Measurements from ENCODE around the gene RAB7A.

The RAB7A gene

DNA sequence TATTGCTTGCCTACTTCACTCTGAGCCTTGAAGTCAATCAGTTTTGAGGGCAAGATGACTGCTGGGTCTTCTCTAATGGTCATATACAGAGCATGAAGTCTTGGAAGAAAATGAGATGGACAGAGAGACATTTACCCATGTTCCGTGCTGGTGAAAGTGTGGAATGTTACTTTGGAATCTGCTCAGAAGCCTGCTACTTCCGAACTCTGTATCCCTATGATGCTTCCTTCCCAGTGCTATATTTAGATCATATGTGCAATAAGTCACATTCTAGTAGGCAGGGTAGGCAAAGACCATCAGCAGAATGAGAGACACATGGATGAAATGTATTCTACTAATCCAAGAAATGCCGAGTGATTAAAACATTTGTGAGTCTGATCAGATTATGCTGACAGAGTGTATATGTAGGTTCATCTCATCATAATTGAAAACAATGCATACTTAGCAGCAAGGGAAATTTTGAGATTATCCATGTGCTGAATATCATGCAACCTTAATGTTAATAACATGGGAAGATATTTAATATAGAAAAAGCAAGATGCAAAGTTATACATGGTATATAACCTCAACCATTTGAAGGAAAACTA lies 60.5 kb downstream of the RAB7A start:
- Histone ChIP-seq H3K79me2 (peaks cover 54% of the 10 kb centered on the region), H3K27ac (no peak overlapping the region), H3K36me3 (ENCODE audit: control insufficient read depth, insufficient read depth, low read length) (no peaks in the 10 kb centered on the region), H3K4me1 (peaks cover 33% of the 10 kb centered on the region), H3K9ac (no peak overlapping the region), H2AFZ (no peak overlapping the region), H3K4me3 (ENCODE audit: low read depth, low read length) (no peak overlapping the region), H3K9me3 (ENCODE audit: control insufficient read depth, low read length) (no peaks in the 10 kb centered on the region), H3K4me2 (ENCODE audit: low read length) (peak overlapping the region; percentile 15), H3K27me3 (ENCODE audit: control insufficient read depth, insufficient read depth, low read length) (no peaks in the 10 kb centered on the region)
- TF ChIP-seq, protein P1, sequence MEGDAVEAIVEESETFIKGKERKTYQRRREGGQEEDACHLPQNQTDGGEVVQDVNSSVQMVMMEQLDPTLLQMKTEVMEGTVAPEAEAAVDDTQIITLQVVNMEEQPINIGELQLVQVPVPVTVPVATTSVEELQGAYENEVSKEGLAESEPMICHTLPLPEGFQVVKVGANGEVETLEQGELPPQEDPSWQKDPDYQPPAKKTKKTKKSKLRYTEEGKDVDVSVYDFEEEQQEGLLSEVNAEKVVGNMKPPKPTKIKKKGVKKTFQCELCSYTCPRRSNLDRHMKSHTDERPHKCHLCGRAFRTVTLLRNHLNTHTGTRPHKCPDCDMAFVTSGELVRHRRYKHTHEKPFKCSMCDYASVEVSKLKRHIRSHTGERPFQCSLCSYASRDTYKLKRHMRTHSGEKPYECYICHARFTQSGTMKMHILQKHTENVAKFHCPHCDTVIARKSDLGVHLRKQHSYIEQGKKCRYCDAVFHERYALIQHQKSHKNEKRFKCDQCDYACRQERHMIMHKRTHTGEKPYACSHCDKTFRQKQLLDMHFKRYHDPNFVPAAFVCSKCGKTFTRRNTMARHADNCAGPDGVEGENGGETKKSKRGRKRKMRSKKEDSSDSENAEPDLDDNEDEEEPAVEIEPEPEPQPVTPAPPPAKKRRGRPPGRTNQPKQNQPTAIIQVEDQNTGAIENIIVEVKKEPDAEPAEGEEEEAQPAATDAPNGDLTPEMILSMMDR (IDR thresholded peaks at IDR 0.05), result no peak

DNA sequence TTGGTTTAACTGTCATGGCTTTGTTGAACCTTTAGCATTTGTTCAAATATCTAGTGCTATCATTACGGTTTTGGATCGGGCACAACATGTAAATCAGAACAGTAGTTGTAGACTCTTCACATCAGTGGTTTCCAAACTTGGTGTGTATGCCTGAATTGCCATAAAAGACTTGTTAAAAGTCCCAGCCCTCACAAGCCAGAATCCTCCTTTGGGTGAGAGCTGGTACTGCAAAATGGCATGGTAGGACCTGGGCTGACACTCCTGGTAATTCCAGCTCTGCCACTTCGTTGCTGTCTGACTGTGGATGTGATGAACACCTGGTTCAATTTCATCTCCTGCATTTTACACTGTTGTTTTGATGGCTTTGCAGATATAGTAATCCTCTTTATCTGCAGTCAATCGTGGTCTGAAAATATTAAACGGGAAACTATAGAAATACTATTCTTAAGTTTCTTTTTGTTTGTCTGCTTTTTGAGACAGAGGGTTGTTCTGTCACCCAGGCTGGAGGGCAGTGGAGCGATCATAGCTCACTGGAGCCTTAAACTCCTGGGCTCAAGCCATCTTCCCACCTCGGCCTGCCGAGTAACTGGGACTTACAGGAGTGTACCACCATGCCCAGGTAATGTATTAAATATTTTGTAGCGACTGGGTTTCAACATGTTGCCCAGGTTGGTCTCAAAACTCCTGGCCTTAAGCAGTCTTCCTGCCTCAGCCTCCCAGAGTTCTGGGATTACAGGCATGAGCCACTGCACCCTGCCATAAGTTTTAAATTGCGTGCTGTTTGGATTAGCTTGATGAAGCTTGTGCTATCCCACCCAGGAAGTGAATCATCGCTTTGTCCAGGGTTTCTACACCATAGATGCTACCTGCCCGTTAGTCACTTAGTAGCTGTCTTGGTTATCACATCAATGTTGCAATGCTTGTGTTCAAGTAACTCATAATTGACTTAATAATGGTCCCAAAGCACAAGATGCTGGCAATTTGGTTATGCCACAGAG lies 61.6 kb downstream of the RAB7A start:
- Histone ChIP-seq H3K27ac (no peak overlapping the region), H2AFZ (no peak overlapping the region), H3K79me2 (peaks cover 53% of the 10 kb centered on the region), H3K4me3 (ENCODE audit: low read depth, low read length) (no peak overlapping the region), H3K9me3 (ENCODE audit: control insufficient read depth, low read length) (no peaks in the 10 kb centered on the region), H3K36me3 (ENCODE audit: control insufficient read depth, insufficient read depth, low read length) (no peaks in the 10 kb centered on the region), H3K9ac (no peak overlapping the region), H3K4me1 (peaks cover 28% of the 10 kb centered on the region), H3K27me3 (ENCODE audit: control insufficient read depth, insufficient read depth, low read length) (no peaks in the 10 kb centered on the region), H3K4me2 (ENCODE audit: low read length) (no peak overlapping the region)
- TF ChIP-seq, protein P1 (IDR thresholded peaks at IDR 0.05), result peak; percentile 55

DNA sequence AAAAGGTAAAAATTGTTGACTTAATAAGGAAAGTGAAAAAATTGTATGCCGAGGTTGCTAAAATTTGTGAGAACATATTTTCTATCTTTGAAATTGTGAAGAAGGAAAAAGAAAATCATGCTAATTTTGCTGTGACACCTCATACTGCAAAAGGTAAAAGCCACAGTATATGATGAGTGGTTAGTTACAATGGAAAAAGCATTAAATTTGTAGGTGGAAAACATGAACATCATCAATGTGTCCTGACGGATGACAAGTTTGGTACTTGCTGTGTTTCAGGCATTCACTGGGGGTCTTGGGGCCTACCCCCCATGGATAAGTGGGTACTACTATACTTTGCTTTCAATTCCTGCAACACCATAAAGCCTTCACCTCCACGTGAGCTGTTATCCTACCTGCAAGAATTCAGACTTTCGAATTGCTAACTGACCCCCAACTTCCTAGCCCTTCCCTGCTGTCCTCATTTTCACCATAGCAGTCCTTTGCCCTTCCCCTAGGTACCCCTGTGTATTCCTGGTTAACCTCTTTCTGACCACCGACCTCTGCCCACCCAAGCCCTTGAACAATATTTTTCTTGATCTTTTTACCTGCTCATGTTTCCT lies 62.4 kb downstream of the RAB7A start:
- no peak overlapping the region for H3K4me2 ChIP-seq (ENCODE audit: low read length)
- no peak overlapping the region for H3K4me3 ChIP-seq (ENCODE audit: low read depth, low read length)
- peaks cover 55% of the 10 kb centered on the region for H3K79me2 ChIP-seq
- no peak overlapping the region for H2AFZ ChIP-seq
- no peaks in the 10 kb centered on the region for H3K27me3 ChIP-seq (ENCODE audit: control insufficient read depth, insufficient read depth, low read length)
- no peak overlapping the region for H3K9ac ChIP-seq
- TF ChIP-seq, protein P1 (IDR thresholded peaks at IDR 0.05), result no peak
- no peaks in the 10 kb centered on the region for H3K9me3 ChIP-seq (ENCODE audit: control insufficient read depth, low read length)
- peaks cover 28% of the 10 kb centered on the region for H3K4me1 ChIP-seq
- no peaks in the 10 kb centered on the region for H3K36me3 ChIP-seq (ENCODE audit: control insufficient read depth, insufficient read depth, low read length)
- no peak overlapping the region for H3K27ac ChIP-seq

DNA sequence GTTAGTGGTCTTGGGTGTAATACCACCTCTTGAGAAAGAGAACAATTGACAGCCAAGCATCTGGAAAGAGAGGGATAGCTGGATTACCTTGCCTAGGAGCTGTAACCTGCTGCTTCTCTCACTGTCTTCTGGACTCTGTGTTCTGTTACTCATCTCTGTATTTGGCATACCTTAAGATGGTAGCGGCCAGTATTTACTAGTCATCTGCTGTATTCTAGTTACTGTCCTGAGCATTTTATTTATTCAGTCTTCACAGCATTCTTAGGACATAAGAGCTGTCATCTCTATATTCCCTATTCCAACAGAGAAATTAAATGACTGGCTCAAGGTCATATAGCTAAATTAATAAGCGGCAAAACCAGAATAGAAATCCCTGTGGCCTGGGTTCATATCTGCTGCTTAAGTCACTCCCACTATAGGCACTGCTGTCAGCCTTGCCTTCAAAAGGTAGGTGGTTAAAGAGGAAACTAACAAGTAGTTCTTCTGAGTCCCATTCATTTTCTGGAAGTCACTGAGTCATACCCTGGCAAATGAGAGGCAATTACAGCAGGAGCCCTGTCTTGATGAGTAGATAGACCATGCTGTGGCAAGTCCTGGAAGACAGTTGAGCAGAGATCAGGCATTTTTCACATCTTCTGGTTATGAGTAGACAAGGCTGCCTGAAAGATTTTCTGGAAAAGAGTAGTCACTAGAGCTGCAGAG lies 68.2 kb downstream of the RAB7A start:
- TF ChIP-seq, protein P1 (IDR thresholded peaks at IDR 0.05), result no peak
- H3K27ac ChIP-seq, result no peak overlapping the region
- H3K9me3 ChIP-seq (ENCODE audit: control insufficient read depth, low read length), result no peaks in the 10 kb centered on the region
- H3K36me3 ChIP-seq (ENCODE audit: control insufficient read depth, insufficient read depth, low read length), result no peaks in the 10 kb centered on the region
- no peaks in the 10 kb centered on the region for H3K27me3 ChIP-seq (ENCODE audit: control insufficient read depth, insufficient read depth, low read length)
- peaks cover 19% of the 10 kb centered on the region for H3K4me1 ChIP-seq
- no peak overlapping the region for H3K9ac ChIP-seq
- H3K4me3 ChIP-seq (ENCODE audit: low read depth, low read length), result no peak overlapping the region
- H2AFZ ChIP-seq, result no peak overlapping the region
- H3K4me2 ChIP-seq (ENCODE audit: low read length), result no peak overlapping the region
- H3K79me2 ChIP-seq, result peaks cover 51% of the 10 kb centered on the region

Data from parathyroid adenoma (tissue), 2 donors.